ENCODE results near the gene DNAI1.

GRCh38 chr9:34426347-34427074 is 32.1 kb upstream of the DNAI1 start:
- TF ChIP-seq CTCF (IDR thresholded peaks at IDR 0.05) (no peak), ZFX (IDR thresholded peaks at IDR 0.05; ENCODE audit: borderline replicate concordance) (no peak)

All from 22Rv1 (cell line).